Body of pancreas (tissue), 4 donors: ENCODE measurements around the gene CACNA2D3. TPM values are rescaled to one million over a fixed set of nuclear protein-coding genes. Genes with fewer than 3 reads are reported as not detected.
A peak's percentile ranks its signal among the peaks of the same experiment; 100 is the strongest.

Experiments used
- ATAC-seq: fragments of 150-250 bp; one replicate; pipeline ENCODE4 v1.9.1; 2016
- DNase-seq, 4 donors: peaks; one replicate each; pipeline ENCODE4 v3.0.0-alpha.2; 2019
- H3K27ac ChIP-seq, 4 donors: fragments of 200-600 bp; sonication (generic); 1 replicate in 3 of 4; 2 replicates in 1 of 4; pipeline versions ENCODE4 v1.5.1 to v1.6.1; 2016 to 2019; ENCODE audit warnings: mild to moderate bottlenecking in 1 of 4, mixed read lengths in 1 of 4, moderate library complexity in 1 of 4
- H3K27me3 ChIP-seq, 2 donors: fragments of 200-600 bp; sonication (generic); one replicate each; pipeline ENCODE4 v1.6.0; 2016; ENCODE audit warnings: mild to moderate bottlenecking in 1 of 2
- H3K36me3 ChIP-seq, 2 donors: fragments of 200-600 bp; sonication (generic); replicated peaks in 1 of 2; 2 replicates each; pipeline ENCODE4 v1.5.1; 2016; ENCODE audit warnings: low read depth in 2 of 2; ENCODE audit not compliant: insufficient read depth in 1 of 2
- H3K4me1 ChIP-seq: fragments of 200-600 bp; sonication (generic); one replicate; pipeline ENCODE4 v1.6.0; 2016
- H3K4me3 ChIP-seq, 2 donors: fragments of 200-600 bp; sonication (generic); 1 replicate in 1 of 2; 2 replicates in 1 of 2; pipeline ENCODE4 v1.5.1; 2016 to 2019
- H3K9me3 ChIP-seq, 3 donors: fragments of 200-600 bp; sonication (generic); 1 replicate in 2 of 3; 2 replicates in 1 of 3; pipeline ENCODE4 v1.5.1; 2016
- POLR2A ChIP-seq, 3 donors: fragments of 450-650 bp; IDR thresholded peaks; one replicate each; pipeline ENCODE4 v1.6.1; 2016; ENCODE audit warnings: antibody characterized with exemption in 3 of 3, mild to moderate bottlenecking in 2 of 3
- WGBS, 2 donors: methylation state at CpG; one replicate each; pipeline ENCODE4 v1.1.5; 2017; 5-methylcytosine and 5-hydroxymethylcytosine counted together
- intact Hi-C: fragments of 100-400 bp; cut with DNase I; formaldehyde crosslinking; loops from one replicate; pipeline ENCODE4 v1.15.1; 2023
- total RNA-seq, 2 donors: library from RNA; depleted of rRNA; stranded (reverse); fragments of >200 nt; gene quantifications; one replicate each; pipeline ENCODE4 v1.1.0, GENCODE V29; 2016
- TF ChIP-seq, protein P1 (sequence below), 7 experiments: fragments of 450-650 bp in 4 of 7; fragments of 200-600 bp in 3 of 7; sonication (generic) in 3 of 7; IDR thresholded peaks; one replicate each; pipeline ENCODE4 v1.5.1; 2016 to 2019; ENCODE audit warnings: antibody characterized with exemption in 7 of 7

Gene CACNA2D3
- total RNA-seq, 2 donors from 2014 or later = not detected

DNA sequence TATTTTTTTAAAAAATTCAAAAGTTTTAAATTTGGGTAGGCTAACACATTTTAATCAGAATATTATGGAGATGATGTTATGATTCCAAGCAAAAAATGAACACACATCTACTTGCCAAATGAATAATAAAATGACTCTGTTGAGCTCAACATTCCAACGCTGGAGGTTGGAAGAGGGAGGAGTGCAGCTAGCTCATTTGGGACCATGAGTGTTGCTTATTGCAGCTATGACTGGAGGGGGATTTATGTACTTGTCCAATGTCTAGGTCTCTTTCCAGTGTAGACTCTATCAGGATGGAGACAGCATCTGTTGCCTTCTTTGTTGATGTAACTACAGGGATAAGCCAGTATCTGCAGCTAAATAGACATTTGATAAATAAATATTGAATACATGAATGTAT, 310.6 kb downstream of the CACNA2D3 start:
- no peaks in the 10 kb centered on the region for H3K4me1 ChIP-seq
- DNase-seq (no peak), ATAC-seq (no peak)
- H3K27me3 ChIP-seq = no peaks in the 10 kb centered on the region
- intact Hi-C loops = no loop called here
- H3K9me3 ChIP-seq = no peaks in the 10 kb centered on the region
- 58 to 59% methylated on average over 1 of the region's 1 CpG for WGBS, 2 donors
- no peaks in the 10 kb centered on the region for H3K36me3 ChIP-seq
- H3K4me3 ChIP-seq = no peak overlapping the region
- no peak for TF ChIP-seq POLR2A (IDR thresholded peaks at IDR 0.05)
- TF ChIP-seq, protein P1, sequence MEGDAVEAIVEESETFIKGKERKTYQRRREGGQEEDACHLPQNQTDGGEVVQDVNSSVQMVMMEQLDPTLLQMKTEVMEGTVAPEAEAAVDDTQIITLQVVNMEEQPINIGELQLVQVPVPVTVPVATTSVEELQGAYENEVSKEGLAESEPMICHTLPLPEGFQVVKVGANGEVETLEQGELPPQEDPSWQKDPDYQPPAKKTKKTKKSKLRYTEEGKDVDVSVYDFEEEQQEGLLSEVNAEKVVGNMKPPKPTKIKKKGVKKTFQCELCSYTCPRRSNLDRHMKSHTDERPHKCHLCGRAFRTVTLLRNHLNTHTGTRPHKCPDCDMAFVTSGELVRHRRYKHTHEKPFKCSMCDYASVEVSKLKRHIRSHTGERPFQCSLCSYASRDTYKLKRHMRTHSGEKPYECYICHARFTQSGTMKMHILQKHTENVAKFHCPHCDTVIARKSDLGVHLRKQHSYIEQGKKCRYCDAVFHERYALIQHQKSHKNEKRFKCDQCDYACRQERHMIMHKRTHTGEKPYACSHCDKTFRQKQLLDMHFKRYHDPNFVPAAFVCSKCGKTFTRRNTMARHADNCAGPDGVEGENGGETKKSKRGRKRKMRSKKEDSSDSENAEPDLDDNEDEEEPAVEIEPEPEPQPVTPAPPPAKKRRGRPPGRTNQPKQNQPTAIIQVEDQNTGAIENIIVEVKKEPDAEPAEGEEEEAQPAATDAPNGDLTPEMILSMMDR (IDR thresholded peaks at IDR 0.05) = no peak
- no peak overlapping the region for H3K27ac ChIP-seq

DNA sequence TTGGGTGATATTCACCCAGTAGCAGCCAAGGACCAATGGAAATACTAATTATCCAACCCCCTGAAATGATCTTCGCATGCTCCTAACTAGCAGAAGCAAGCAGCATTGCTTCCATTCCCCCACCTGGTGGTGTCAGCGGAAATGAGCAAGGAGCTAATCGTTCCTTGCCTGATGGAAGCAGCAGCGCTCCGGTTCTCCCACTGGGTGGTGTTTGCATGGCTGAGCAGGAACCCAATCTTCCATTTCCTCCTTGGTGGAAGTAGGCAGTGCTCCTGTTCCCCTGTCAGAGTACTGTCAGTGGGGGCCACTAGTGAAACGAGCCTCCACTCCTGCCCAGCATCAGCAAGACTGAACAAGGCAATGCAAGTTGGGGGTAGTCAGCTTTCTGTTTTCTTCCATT, 311.5 kb downstream of the CACNA2D3 start:
- no peak overlapping the region for H3K27ac ChIP-seq
- intact Hi-C loops = no loop called here
- no peaks in the 10 kb centered on the region for H3K36me3 ChIP-seq
- no peaks in the 10 kb centered on the region for H3K27me3 ChIP-seq
- DNase-seq = no peak
- no peak for ATAC-seq
- H3K4me1 ChIP-seq = no peaks in the 10 kb centered on the region
- H3K9me3 ChIP-seq = no peaks in the 10 kb centered on the region
- H3K4me3 ChIP-seq = no peak overlapping the region
- 22 to 36% methylated on average over 4 to 6 of the region's 6 CpGs for WGBS, 2 donors
- TF ChIP-seq, protein P1 (IDR thresholded peaks at IDR 0.05) = peak in 2 of 7 experiments; percentile 9 to 13
- TF ChIP-seq POLR2A (IDR thresholded peaks at IDR 0.05) = no peak

DNA sequence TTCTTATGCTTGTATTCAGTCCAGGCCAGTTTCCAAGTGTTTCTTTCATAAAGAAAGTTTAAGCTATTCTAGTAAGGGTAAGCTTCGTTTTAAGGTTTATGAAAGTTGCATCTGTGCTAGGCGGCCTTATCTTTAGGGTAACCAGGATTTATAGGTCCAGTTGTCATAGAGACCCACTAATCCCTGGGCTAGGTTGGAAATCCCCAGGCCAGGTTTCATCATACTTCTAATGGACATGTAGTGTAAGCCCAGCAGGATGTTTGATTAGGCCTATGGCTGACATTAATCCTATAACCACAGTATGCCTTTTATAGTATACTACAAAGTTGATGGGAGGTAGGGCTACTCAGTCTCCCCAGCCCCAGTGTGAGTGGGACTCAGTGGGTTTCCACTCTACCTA, 312.4 kb downstream of the CACNA2D3 start:
- H3K27me3 ChIP-seq = no peaks in the 10 kb centered on the region
- no peak overlapping the region for H3K27ac ChIP-seq
- no peaks in the 10 kb centered on the region for H3K36me3 ChIP-seq
- DNase-seq = no peak
- H3K9me3 ChIP-seq = no peaks in the 10 kb centered on the region
- H3K4me1 ChIP-seq = no peaks in the 10 kb centered on the region
- no peak overlapping the region for H3K4me3 ChIP-seq
- ATAC-seq = no peak
- WGBS, 2 donors = 81 to 88% methylated on average over 2 of the region's 2 CpGs
- TF ChIP-seq, protein P1 (IDR thresholded peaks at IDR 0.05) = no peak
- TF ChIP-seq POLR2A (IDR thresholded peaks at IDR 0.05) = no peak
- intact Hi-C loops = no loop called here

DNA sequence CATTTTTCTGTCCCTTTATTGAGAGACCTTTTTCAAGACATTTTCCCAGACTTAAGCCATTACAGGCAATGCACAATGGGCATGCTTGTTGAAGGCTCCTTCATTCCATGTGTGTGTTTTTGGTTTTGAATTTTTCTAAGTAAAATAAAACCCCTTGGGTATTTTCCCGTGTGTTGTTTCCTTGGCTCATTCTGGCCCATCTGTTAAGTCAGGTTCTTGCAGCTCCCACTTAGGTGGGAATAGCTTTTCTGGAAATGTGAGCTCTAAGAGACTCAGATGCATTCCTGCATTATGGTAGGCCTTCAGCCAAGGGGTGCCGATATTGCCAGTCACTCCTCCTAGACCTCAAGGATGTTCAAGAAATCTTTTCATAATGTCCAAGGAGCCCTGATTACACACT, 314.9 kb downstream of the CACNA2D3 start:
- Histone ChIP-seq H3K36me3 (no peaks in the 10 kb centered on the region), H3K27me3 (no peaks in the 10 kb centered on the region), H3K9me3 (no peaks in the 10 kb centered on the region), H3K4me3 (no peak overlapping the region), H3K4me1 (no peaks in the 10 kb centered on the region), H3K27ac (no peak overlapping the region)
- 75 to 81% methylated on average over 2 of the region's 2 CpGs for WGBS, 2 donors
- no peak for DNase-seq
- intact Hi-C loops = no loop called here
- TF ChIP-seq, protein P1 (IDR thresholded peaks at IDR 0.05) = no peak
- TF ChIP-seq POLR2A (IDR thresholded peaks at IDR 0.05) = no peak
- no peak for ATAC-seq

DNA sequence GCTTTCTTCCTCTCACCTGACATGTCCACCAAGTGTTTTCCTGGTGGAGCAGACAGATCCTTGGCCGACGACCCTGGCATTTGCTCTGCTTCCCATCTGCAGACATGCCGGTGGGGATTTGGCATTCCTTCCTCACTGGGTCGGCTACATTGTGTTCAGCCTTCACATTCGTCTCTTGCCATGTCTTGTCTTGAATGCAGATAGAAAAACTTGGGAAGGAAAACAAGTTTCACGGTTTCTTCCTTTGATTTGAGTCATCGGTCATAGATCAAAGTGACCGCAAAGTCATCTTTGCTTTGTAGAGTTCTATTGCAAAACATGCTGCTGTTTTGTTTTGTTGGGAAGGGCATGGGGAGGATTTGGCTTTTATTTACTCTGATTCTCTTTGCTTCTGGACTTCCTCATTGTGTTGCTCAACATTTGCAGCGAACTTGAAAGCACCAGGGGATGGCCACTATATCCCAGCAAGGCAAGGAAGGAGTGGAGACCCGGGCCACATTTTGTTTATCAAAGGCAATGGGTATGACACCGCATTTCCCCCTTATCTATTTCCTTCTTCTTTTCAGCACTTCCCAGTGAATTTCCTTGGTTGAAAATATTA, 321.3 kb downstream of the CACNA2D3 start:
- DNase-seq (no peak), ATAC-seq (no peak)
- 47 to 49% methylated on average over 11 of the region's 11 CpGs for WGBS, 2 donors
- H3K9me3 ChIP-seq = no peaks in the 10 kb centered on the region
- no peak for TF ChIP-seq POLR2A (IDR thresholded peaks at IDR 0.05)
- TF ChIP-seq, protein P1 (IDR thresholded peaks at IDR 0.05) = no peak
- no peak overlapping the region for H3K27ac ChIP-seq
- H3K36me3 ChIP-seq = no peaks in the 10 kb centered on the region
- H3K27me3 ChIP-seq = no peaks in the 10 kb centered on the region
- H3K4me1 ChIP-seq = no peaks in the 10 kb centered on the region
- H3K4me3 ChIP-seq = no peak overlapping the region
- intact Hi-C loops = no loop called here
